H1 (cell line): ENCODE measurements around the gene GDPD5. TPM values are rescaled to one million over a fixed set of nuclear protein-coding genes. Genes with fewer than 3 reads are reported as not detected.
A peak's percentile ranks its signal among the peaks of the same experiment; 100 is the strongest.

ENCODE experiments used
- CTCF ChIA-PET: fragments of 300-600 bp; sonication (Branson Sonifier 250); formaldehyde crosslinking; loops from one replicate; lab custom pipeline; 2021; ENCODE audit not compliant: partially characterized antibody; lab: Charles Lee
- POLR2A ChIA-PET: fragments of 300-600 bp; sonication (Branson Sonifier 250); formaldehyde crosslinking; loops from one replicate; lab custom pipeline; 2021; ENCODE audit warnings: inconsistent platforms; ENCODE audit not compliant: partially characterized antibody; lab: Charles Lee
- DNase-seq, 2 experiments: peaks; one replicate each; pipeline versions ENCODE4 v3.0.0 to v3.0.0-alpha.2; 2010 to 2022; ENCODE audit warnings: low spot score in 2 of 2, low read depth in 1 of 2, mixed read lengths in 1 of 2
- FAIRE-seq: peaks from 2 replicates; lab custom pipeline; 2011; peaks lifted over from hg19 to GRCh38; lab: Jason Lieb, UNC
- H2AFZ ChIP-seq: 2 replicates; pipeline ENCODE4 v1.8.1; 2012; ENCODE audit warnings: low read length, inconsistent platforms
- H2AK5ac ChIP-seq: 2 replicates; pipeline ENCODE4 v1.6.1; 2013; ENCODE audit warnings: low read depth, low read length
- H2BK120ac ChIP-seq: replicated peaks from 2 replicates; pipeline ENCODE3; 2013; ENCODE audit warnings: low read depth, low read length, inconsistent platforms
- H2BK12ac ChIP-seq: 2 replicates; pipeline ENCODE4 v1.6.1; 2013; ENCODE audit warnings: low read depth, low read length
- H2BK15ac ChIP-seq: 2 replicates; pipeline ENCODE4 v1.6.1; 2013; ENCODE audit warnings: low read length
- H2BK20ac ChIP-seq: 2 replicates; pipeline ENCODE4 v1.6.1; 2013; ENCODE audit warnings: low read length
- H2BK5ac ChIP-seq: 2 replicates; pipeline ENCODE4 v1.6.1; 2013; ENCODE audit warnings: low read depth, low read length
- H3K14ac ChIP-seq: 2 replicates; pipeline ENCODE4 v1.6.1; 2013; ENCODE audit warnings: inconsistent platforms; ENCODE audit not compliant: insufficient read length
- H3K18ac ChIP-seq: 2 replicates; pipeline ENCODE4 v1.6.1; 2013; ENCODE audit warnings: low read length; ENCODE audit errors: extremely low read depth
- H3K23ac ChIP-seq: 2 replicates; pipeline ENCODE4 v1.6.1; 2013; ENCODE audit warnings: inconsistent platforms; ENCODE audit not compliant: insufficient read length
- H3K23me2 ChIP-seq: 2 replicates; pipeline ENCODE4 v1.6.1; 2013; ENCODE audit warnings: low read depth, low read length
- H3K27ac ChIP-seq: 2 replicates; pipeline ENCODE4 v1.6.1; 2011; ENCODE audit warnings: low read depth, low read length, inconsistent platforms
- H3K27me3 ChIP-seq, 4 experiments: replicated peaks in 1 of 4; 1 replicate in 1 of 4; 2 replicates in 3 of 4; pipeline versions ENCODE4 v1.6.1 to v1.8.1; 2011 to 2013; ENCODE audit warnings: low read length in 3 of 4, mild to moderate bottlenecking in 3 of 4, inconsistent platforms in 2 of 4, mixed read lengths in 2 of 4, moderate library complexity in 1 of 4; ENCODE audit not compliant: control insufficient read depth in 3 of 4, insufficient read depth in 3 of 4; ENCODE audit errors: extremely low read depth in 1 of 4
- H3K36me3 ChIP-seq, 4 experiments: 2 replicates each; pipeline versions ENCODE4 v1.6.1 to v1.8.1; 2011 to 2013; ENCODE audit warnings: mild to moderate bottlenecking in 4 of 4, low read length in 3 of 4, moderate library complexity in 2 of 4, control low read depth in 1 of 4, inconsistent platforms in 1 of 4; ENCODE audit not compliant: insufficient read depth in 4 of 4, control insufficient read depth in 2 of 4
- H3K4ac ChIP-seq: replicated peaks from 2 replicates; pipeline ENCODE3; 2013; ENCODE audit warnings: low read length, low read depth, mixed read lengths, inconsistent platforms; ENCODE audit not compliant: insufficient read length
- H3K4me1 ChIP-seq, 4 experiments: replicated peaks in 1 of 4; 1 replicate in 1 of 4; 2 replicates in 3 of 4; pipeline versions ENCODE4 v1.6.1 to v1.8.1; 2011 to 2013; ENCODE audit warnings: low read length in 3 of 4, inconsistent platforms in 2 of 4, mixed read lengths in 1 of 4; ENCODE audit not compliant: insufficient read depth in 4 of 4, control insufficient read depth in 3 of 4
- H3K4me2 ChIP-seq, 2 experiments: 2 replicates each; pipeline versions ENCODE4 v1.6.1 to v1.8.1; 2011 to 2013; ENCODE audit warnings: low read depth in 2 of 2, low read length in 2 of 2, control low read depth in 1 of 2, inconsistent platforms in 1 of 2, mild to moderate bottlenecking in 1 of 2; ENCODE audit not compliant: insufficient read depth in 1 of 2
- H3K4me3 ChIP-seq, 4 experiments: fragments of 200-600, 300-600 bp in 1 of 4; sonication (generic), shearing (Covaris generic), sonication (Bioruptor Twin) in 1 of 4; 2 replicates each; pipeline versions ENCODE4 v1.5.1 to v1.8.1; 2011 to 2016; ENCODE audit warnings: low read length in 4 of 4, low read depth in 3 of 4, control low read depth in 2 of 4, inconsistent platforms in 2 of 4, mild to moderate bottlenecking in 2 of 4, mixed read lengths in 1 of 4, moderate library complexity in 1 of 4; ENCODE audit not compliant: insufficient read depth in 2 of 4; ENCODE audit errors: extremely low read depth in 1 of 4
- H3K56ac ChIP-seq: replicated peaks from 2 replicates; pipeline ENCODE3; 2013; ENCODE audit warnings: low read depth, mild to moderate bottlenecking, mixed read lengths, low read length, inconsistent platforms; ENCODE audit not compliant: insufficient read length
- H3K79me1 ChIP-seq: 2 replicates; pipeline ENCODE4 v1.6.1; 2013; ENCODE audit warnings: low read depth, low read length, control low read depth
- H3K79me2 ChIP-seq, 2 experiments: 2 replicates each; pipeline versions ENCODE4 v1.6.1 to v1.8.1; 2012 to 2013; ENCODE audit warnings: low read length in 2 of 2, mild to moderate bottlenecking in 2 of 2, inconsistent platforms in 1 of 2; ENCODE audit not compliant: insufficient read depth in 2 of 2, control insufficient read depth in 1 of 2
- H3K9ac ChIP-seq, 4 experiments: replicated peaks in 1 of 4; 1 replicate in 1 of 4; 2 replicates in 3 of 4; pipeline versions ENCODE4 v1.6.1 to v1.8.1; 2011 to 2013; ENCODE audit warnings: low read depth in 3 of 4, low read length in 3 of 4, control low read depth in 2 of 4, mild to moderate bottlenecking in 2 of 4, moderate library complexity in 2 of 4, inconsistent platforms in 1 of 4; ENCODE audit errors: extremely low read depth in 1 of 4
- H3K9me3 ChIP-seq, 2 experiments: 2 replicates each; pipeline versions ENCODE4 v1.6.1 to v1.8.1; 2012 to 2013; ENCODE audit warnings: mild to moderate bottlenecking in 2 of 2, moderate library complexity in 2 of 2, control low read depth in 1 of 2, inconsistent platforms in 1 of 2, low read depth in 1 of 2, low read length in 1 of 2, mixed read lengths in 1 of 2; ENCODE audit not compliant: insufficient read depth in 2 of 2
- H4K20me1 ChIP-seq, 2 experiments: replicated peaks in 1 of 2; 2 replicates each; pipeline versions ENCODE3 to v1.8.1; 2011 to 2013; ENCODE audit warnings: inconsistent platforms in 2 of 2, low read length in 2 of 2, mild to moderate bottlenecking in 1 of 2; ENCODE audit not compliant: insufficient read depth in 2 of 2, control insufficient read depth in 1 of 2
- H4K5ac ChIP-seq: 2 replicates; pipeline ENCODE4 v1.6.1; 2013; ENCODE audit warnings: low read length, low read depth, mixed read lengths, inconsistent platforms; ENCODE audit not compliant: insufficient read length
- H4K8ac ChIP-seq: 2 replicates; pipeline ENCODE4 v1.8.0; 2013; ENCODE audit warnings: mild to moderate bottlenecking, moderate library complexity, low read length, inconsistent platforms; ENCODE audit not compliant: insufficient read depth; ENCODE audit errors: extremely low read depth
- H4K91ac ChIP-seq: replicated peaks from 2 replicates; pipeline ENCODE3; 2013; ENCODE audit warnings: low read length, mixed read lengths, inconsistent platforms; ENCODE audit not compliant: insufficient read length
- ASH2L ChIP-seq: fragments of 200-600, 300-600 bp; sonication (generic); IDR thresholded peaks from one replicate; pipeline ENCODE4 v1.7.1; 2017; ENCODE audit warnings: low read length
- CREB1 ChIP-seq: IDR thresholded peaks from 2 replicates; pipeline ENCODE4 v1.6.1; 2012; ENCODE audit warnings: inconsistent platforms
- CTCF ChIP-seq, 3 experiments: IDR thresholded peaks; 1 replicate in 2 of 3; 2 replicates in 1 of 3; pipeline versions ENCODE4 v1.5.1 to v1.6.1; 2011; ENCODE audit warnings: low read length in 3 of 3, mild to moderate bottlenecking in 3 of 3, inconsistent platforms in 2 of 3, low read depth in 1 of 3, moderate library complexity in 1 of 3; ENCODE audit not compliant: insufficient read depth in 1 of 3; ENCODE audit errors: control extremely low read depth in 1 of 3
- NRF1 ChIP-seq: IDR thresholded peaks from 2 replicates; pipeline ENCODE4 v1.6.1; 2011; ENCODE audit warnings: mild to moderate bottlenecking, low read depth, low read length, improper control_type of control experiment
- RNF2 ChIP-seq: fragments of 200-900, 300-1000 bp; sonication (generic); IDR thresholded peaks from 2 replicates; pipeline ENCODE4 v1.7.1; 2016; ENCODE audit warnings: borderline replicate concordance, low read depth, mild to moderate bottlenecking, antibody characterized with exemption, low read length; ENCODE audit not compliant: poor library complexity, severe bottlenecking; ENCODE audit errors: missing control alignments
- TEAD4 ChIP-seq: IDR thresholded peaks from 2 replicates; pipeline ENCODE4 v1.6.1; 2012; ENCODE audit warnings: low read depth, low read length, inconsistent platforms, mixed read lengths
- WGBS, 2 experiments: shearing (Covaris generic) in 1 of 2; methylation state at CpG; one replicate each; pipeline versions ENCODE4 v1.1.6 to v1.1.7; 2013 to 2015; ENCODE audit warnings: low lambda C conversion rate in 2 of 2, mixed read lengths in 2 of 2, inconsistent platforms in 1 of 2, low coverage in 1 of 2, missing lambda C conversion rate in 1 of 2; ENCODE audit not compliant: insufficient replicate concordance in 2 of 2, insufficient coverage in 1 of 2, insufficient read length in 1 of 2; ENCODE audit errors: extremely low coverage in 1 of 2, missing lambda C conversion rate in 1 of 2; 5-methylcytosine and 5-hydroxymethylcytosine counted together
- polyA plus RNA-seq, 7 experiments: library from polyadenylated mRNA; depleted of rRNA in 3 of 7; stranded (reverse) in 5 of 7; unstranded in 2 of 7; fragments of >200 nt in 5 of 7; fragments of 200-250 nt in 2 of 7; gene quantifications; 1 replicate in 5 of 7; 2 replicates in 1 of 7; 4 replicates in 1 of 7; pipeline versions ENCODE4 v1.2.1 to v1.2.3, GENCODE V29; 2011 to 2013; ENCODE audit warnings: missing spikeins in 2 of 7, mixed read lengths in 2 of 7
- total RNA-seq: library from RNA; stranded (reverse); fragmentation: NEBNext Ultra II Directional; extraction: Animal tissue kit (Norgen Biotek cat#: 25700); gene quantifications from 2 replicates; pipeline ENCODE4 v1.2.1, GENCODE V29; 2021
- TF ChIP-seq, protein P1 (sequence below): IDR thresholded peaks from 2 replicates; pipeline ENCODE4 v1.6.1; 2012; ENCODE audit warnings: inconsistent platforms

GDPD5 gene
- total and polyA plus RNA-seq, 2 of the 8 experiments (the other 6 are each of a cell fraction or from before 2014, with no cell fraction given): 7.8 to 8.6 TPM

GRCh38 chr11:75429902-75430713, 95.6 kb downstream of the GDPD5 start:
- Histone ChIP-seq H3K14ac (no peak overlapping the region), H2BK15ac (no peak overlapping the region), H2BK12ac (no peak overlapping the region), H4K91ac (no peak overlapping the region), H3K9me3 (peaks cover 9 to 19% of the 10 kb centered on the region in 2 experiments; a peak in 3 of 4 replicates), H3K23me2 (peaks cover 8% of the 10 kb centered on the region; the same call in 1 of the 2 replicates), H3K56ac (no peak overlapping the region), H3K36me3 (peaks cover 0 to 17% (median 0%) of the 10 kb centered on the region in 4 experiments; a peak in 3 of 8 replicates), H2BK120ac (no peak overlapping the region), H3K4me1 (peaks cover 0 to 23% (median 15%) of the 10 kb centered on the region in 4 experiments; a peak in 6 of 7 replicates), H3K4me3 (peak overlapping the region; percentile 0 to 53 (median 23); a peak in 7 of 8 replicates), H2AK5ac (no peak overlapping the region), H3K9ac (no peak overlapping the region), H3K27ac (no peak overlapping the region), H3K23ac (no peak overlapping the region), H2BK5ac (no peak overlapping the region), H2BK20ac (no peak overlapping the region), H3K4me2 (peak overlapping the region; percentile 48 to 60), H3K27me3 (peaks cover 47 to 73% (median 62%) of the 10 kb centered on the region in 4 experiments), H3K18ac (peak overlapping the region; percentile 83; the same call in 1 of the 2 replicates), H3K4ac (no peak overlapping the region), H4K8ac (peak overlapping the region; percentile 60; the same call in 1 of the 2 replicates), H3K79me1 (no peaks in the 10 kb centered on the region), H4K5ac (no peak overlapping the region), H3K79me2 (no peaks in the 10 kb centered on the region), H2AFZ (peak overlapping the region; percentile 27), H4K20me1 (peaks cover 4 to 5% of the 10 kb centered on the region in 2 experiments)
- ChIA-PET CTCF (interaction anchor here (0.7 to 18.5 kb wide), 10 partner anchors 13 to 129 kb away, joined by 3 to 201 read pairs (median 4); partner anchors contain the start of gene GDPD5), POLR2A (interaction anchor here (0.6 to 27.9 kb wide), 7 partner anchors 9 to 168 kb away, joined by 3 to 570 read pairs (median 3); partner anchors contain the start of genes GDPD5 and RPS3)
- WGBS, 2 experiments: 4% methylated on average over 117 of the region's 134 CpGs; no CpG with 5 or more reads in 1 of the 2 experiments
- no peak for FAIRE-seq
- peak in 1 of 2 experiments; percentile 68 for DNase-seq
- TF ChIP-seq ASH2L (no peak), CREB1 (peak; percentile 33; the same call in 1 of the 2 replicates), RNF2 (peak; percentile 25), CTCF (IDR thresholded peaks at IDR 0.05; ENCODE audit: control extremely low read depth in 1 of 3, insufficient read depth in 1 of 3, low read depth in 1 of 3, low read length in 3 of 3) (peak in 1 of 3 experiments; percentile 2; a peak in 1 of 4 replicates), NRF1 (0 out of 2 replicates have a peak, but pooled peaks have one; percentile 24), TEAD4 (0 out of 2 replicates have a peak, but pooled peaks have one; percentile 2)
- TF ChIP-seq, protein P1, sequence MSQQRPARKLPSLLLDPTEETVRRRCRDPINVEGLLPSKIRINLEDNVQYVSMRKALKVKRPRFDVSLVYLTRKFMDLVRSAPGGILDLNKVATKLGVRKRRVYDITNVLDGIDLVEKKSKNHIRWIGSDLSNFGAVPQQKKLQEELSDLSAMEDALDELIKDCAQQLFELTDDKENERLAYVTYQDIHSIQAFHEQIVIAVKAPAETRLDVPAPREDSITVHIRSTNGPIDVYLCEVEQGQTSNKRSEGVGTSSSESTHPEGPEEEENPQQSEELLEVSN: peak; percentile 83
